Tibial nerve (tissue), 4 donors: ENCODE data around the gene ZCCHC24.

Experiments
- EP300 ChIP-seq, 2 donors: sonication (generic); formaldehyde crosslinking; IDR thresholded peaks; one replicate each; pipeline ENCODE4 v1.6.1; 2017; ENCODE audit warnings: antibody characterized with exemption in 2 of 2, mild to moderate bottlenecking in 1 of 2
- POLR2A ChIP-seq, 2 donors: fragments of 450-650 bp; IDR thresholded peaks; one replicate each; pipeline ENCODE4 v1.6.1; 2017; ENCODE audit warnings: antibody characterized with exemption in 2 of 2, mild to moderate bottlenecking in 2 of 2, moderate library complexity in 2 of 2
- TF ChIP-seq, protein P1 (sequence below), 5 experiments: fragments of 200-600 bp in 3 of 5; fragments of 450-650 bp in 2 of 5; sonication (generic) in 3 of 5; IDR thresholded peaks; one replicate each; pipeline ENCODE4 v1.5.1; 2016 to 2019; ENCODE audit warnings: antibody characterized with exemption in 5 of 5, mild to moderate bottlenecking in 3 of 5, moderate library complexity in 2 of 5

DNA sequence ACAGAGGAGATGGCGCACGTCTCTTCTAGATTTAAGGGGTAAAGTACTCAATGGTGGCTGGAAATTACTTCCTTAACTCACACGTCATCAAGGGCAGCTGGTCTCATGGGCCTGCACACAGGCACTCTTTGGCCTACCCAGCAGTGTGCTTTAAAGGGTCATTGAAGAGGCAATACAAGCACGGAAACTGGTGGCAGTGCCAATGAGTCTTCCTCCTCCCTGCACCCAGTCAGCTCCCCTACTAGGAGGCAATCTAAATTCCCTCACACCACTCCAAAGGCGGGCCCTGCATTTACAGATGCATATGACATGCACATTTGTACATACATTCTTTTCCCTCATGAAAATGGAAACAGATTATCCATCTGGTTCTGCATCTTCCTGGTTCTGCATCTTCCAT lies 50.8 kb downstream of the ZCCHC24 start:
- TF ChIP-seq POLR2A (IDR thresholded peaks at IDR 0.05) (no peak), EP300 (IDR thresholded peaks at IDR 0.05) (no peak)
- TF ChIP-seq, protein P1, sequence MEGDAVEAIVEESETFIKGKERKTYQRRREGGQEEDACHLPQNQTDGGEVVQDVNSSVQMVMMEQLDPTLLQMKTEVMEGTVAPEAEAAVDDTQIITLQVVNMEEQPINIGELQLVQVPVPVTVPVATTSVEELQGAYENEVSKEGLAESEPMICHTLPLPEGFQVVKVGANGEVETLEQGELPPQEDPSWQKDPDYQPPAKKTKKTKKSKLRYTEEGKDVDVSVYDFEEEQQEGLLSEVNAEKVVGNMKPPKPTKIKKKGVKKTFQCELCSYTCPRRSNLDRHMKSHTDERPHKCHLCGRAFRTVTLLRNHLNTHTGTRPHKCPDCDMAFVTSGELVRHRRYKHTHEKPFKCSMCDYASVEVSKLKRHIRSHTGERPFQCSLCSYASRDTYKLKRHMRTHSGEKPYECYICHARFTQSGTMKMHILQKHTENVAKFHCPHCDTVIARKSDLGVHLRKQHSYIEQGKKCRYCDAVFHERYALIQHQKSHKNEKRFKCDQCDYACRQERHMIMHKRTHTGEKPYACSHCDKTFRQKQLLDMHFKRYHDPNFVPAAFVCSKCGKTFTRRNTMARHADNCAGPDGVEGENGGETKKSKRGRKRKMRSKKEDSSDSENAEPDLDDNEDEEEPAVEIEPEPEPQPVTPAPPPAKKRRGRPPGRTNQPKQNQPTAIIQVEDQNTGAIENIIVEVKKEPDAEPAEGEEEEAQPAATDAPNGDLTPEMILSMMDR (IDR thresholded peaks at IDR 0.05): no peak
